ENCODE results near the gene BRF1.
A peak's percentile ranks its signal among the peaks of the same experiment; 100 is the strongest.

DNA sequence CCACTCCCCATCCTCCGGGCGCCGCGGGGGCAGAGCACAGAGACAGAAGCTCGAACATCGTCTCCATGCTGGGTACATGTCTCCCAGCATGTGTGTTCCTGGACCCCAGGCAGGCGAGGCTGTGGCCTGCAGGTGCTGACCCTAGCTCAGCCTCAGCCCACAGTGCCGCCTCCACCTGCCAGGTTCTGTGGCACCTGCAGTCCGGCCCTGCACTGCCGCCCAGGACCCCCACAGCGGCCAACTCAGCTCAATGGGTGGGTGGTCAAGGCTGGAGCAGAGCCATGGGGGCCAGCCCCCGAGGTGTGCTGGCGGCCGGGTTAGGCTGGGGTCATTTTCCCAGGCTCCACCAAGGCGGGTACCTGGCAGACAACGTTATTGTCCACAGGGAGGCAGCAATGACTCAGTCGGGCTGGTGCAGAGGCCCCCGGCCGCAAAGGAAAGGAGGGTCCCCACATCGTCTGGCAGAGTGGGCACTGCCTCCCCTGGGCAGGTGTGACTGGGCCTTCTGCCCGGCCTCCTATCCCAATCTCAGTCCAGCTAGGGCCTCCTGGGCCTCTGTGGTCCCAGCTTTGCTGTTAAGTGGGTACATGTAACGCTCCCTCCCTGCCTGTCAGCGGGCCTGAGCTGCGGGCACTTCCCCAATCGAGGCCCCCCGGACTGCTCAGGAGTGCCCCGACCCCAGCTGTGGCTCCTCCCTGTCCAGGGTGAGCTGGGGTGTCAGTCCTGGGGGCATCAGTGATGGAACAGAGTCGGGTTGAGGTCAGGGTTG lies 99.5 kb downstream of the BRF1 start:
- TF ChIP-seq, protein P1, sequence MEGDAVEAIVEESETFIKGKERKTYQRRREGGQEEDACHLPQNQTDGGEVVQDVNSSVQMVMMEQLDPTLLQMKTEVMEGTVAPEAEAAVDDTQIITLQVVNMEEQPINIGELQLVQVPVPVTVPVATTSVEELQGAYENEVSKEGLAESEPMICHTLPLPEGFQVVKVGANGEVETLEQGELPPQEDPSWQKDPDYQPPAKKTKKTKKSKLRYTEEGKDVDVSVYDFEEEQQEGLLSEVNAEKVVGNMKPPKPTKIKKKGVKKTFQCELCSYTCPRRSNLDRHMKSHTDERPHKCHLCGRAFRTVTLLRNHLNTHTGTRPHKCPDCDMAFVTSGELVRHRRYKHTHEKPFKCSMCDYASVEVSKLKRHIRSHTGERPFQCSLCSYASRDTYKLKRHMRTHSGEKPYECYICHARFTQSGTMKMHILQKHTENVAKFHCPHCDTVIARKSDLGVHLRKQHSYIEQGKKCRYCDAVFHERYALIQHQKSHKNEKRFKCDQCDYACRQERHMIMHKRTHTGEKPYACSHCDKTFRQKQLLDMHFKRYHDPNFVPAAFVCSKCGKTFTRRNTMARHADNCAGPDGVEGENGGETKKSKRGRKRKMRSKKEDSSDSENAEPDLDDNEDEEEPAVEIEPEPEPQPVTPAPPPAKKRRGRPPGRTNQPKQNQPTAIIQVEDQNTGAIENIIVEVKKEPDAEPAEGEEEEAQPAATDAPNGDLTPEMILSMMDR (IDR thresholded peaks at IDR 0.05), result no peak
- TF ChIP-seq CHD2 (IDR thresholded peaks at IDR 0.05; ENCODE audit: low read length, partially characterized antibody), result no peak
- no peak for TF ChIP-seq RCOR1 (IDR thresholded peaks at IDR 0.05; ENCODE audit: low read length)
- TF ChIP-seq, protein P2, sequence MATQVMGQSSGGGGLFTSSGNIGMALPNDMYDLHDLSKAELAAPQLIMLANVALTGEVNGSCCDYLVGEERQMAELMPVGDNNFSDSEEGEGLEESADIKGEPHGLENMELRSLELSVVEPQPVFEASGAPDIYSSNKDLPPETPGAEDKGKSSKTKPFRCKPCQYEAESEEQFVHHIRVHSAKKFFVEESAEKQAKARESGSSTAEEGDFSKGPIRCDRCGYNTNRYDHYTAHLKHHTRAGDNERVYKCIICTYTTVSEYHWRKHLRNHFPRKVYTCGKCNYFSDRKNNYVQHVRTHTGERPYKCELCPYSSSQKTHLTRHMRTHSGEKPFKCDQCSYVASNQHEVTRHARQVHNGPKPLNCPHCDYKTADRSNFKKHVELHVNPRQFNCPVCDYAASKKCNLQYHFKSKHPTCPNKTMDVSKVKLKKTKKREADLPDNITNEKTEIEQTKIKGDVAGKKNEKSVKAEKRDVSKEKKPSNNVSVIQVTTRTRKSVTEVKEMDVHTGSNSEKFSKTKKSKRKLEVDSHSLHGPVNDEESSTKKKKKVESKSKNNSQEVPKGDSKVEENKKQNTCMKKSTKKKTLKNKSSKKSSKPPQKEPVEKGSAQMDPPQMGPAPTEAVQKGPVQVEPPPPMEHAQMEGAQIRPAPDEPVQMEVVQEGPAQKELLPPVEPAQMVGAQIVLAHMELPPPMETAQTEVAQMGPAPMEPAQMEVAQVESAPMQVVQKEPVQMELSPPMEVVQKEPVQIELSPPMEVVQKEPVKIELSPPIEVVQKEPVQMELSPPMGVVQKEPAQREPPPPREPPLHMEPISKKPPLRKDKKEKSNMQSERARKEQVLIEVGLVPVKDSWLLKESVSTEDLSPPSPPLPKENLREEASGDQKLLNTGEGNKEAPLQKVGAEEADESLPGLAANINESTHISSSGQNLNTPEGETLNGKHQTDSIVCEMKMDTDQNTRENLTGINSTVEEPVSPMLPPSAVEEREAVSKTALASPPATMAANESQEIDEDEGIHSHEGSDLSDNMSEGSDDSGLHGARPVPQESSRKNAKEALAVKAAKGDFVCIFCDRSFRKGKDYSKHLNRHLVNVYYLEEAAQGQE (IDR thresholded peaks at IDR 0.05; ENCODE audit: low read depth, low read length), result no peak
- TF ChIP-seq, protein P3, sequence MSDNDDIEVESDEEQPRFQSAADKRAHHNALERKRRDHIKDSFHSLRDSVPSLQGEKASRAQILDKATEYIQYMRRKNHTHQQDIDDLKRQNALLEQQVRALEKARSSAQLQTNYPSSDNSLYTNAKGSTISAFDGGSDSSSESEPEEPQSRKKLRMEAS (IDR thresholded peaks at IDR 0.05; ENCODE audit: low read depth), result no peak
- peak; percentile 36; the same call in 1 of the 2 replicates for TF ChIP-seq RAD21 (IDR thresholded peaks at IDR 0.05; ENCODE audit: low read length)
- no peak for TF ChIP-seq NRF1 (IDR thresholded peaks at IDR 0.05; ENCODE audit: low read depth, low read length)
- TF ChIP-seq, protein P4, sequence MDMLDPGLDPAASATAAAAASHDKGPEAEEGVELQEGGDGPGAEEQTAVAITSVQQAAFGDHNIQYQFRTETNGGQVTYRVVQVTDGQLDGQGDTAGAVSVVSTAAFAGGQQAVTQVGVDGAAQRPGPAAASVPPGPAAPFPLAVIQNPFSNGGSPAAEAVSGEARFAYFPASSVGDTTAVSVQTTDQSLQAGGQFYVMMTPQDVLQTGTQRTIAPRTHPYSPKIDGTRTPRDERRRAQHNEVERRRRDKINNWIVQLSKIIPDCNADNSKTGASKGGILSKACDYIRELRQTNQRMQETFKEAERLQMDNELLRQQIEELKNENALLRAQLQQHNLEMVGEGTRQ (IDR thresholded peaks at IDR 0.05; ENCODE audit: borderline replicate concordance, low read depth, low read length), result no peak
- no peak for TF ChIP-seq SIN3A (IDR thresholded peaks at IDR 0.05; ENCODE audit: borderline replicate concordance, low read depth, low read length)
- TF ChIP-seq EZH2phosphoT487 (IDR thresholded peaks at IDR 0.05; ENCODE audit: borderline replicate concordance, low read depth), result no peak
- no peak for TF ChIP-seq TAF1 (IDR thresholded peaks at IDR 0.05; ENCODE audit: borderline replicate concordance, low read depth, low read length)
- TF ChIP-seq POLR2AphosphoS5 (IDR thresholded peaks at IDR 0.05; ENCODE audit: low read depth, low read length), result no peak

All from SK-N-SH (cell line).